ENCODE data around the gene SLC25A33.
A peak's percentile ranks its signal among the peaks of the same experiment; 100 is the strongest.
"Not testable (repeated sequence)": the region's sequence is repeated elsewhere in the genome, so short reads cannot be mapped to it uniquely, and the experiment has no call there.

The SLC25A33 gene

DNA sequence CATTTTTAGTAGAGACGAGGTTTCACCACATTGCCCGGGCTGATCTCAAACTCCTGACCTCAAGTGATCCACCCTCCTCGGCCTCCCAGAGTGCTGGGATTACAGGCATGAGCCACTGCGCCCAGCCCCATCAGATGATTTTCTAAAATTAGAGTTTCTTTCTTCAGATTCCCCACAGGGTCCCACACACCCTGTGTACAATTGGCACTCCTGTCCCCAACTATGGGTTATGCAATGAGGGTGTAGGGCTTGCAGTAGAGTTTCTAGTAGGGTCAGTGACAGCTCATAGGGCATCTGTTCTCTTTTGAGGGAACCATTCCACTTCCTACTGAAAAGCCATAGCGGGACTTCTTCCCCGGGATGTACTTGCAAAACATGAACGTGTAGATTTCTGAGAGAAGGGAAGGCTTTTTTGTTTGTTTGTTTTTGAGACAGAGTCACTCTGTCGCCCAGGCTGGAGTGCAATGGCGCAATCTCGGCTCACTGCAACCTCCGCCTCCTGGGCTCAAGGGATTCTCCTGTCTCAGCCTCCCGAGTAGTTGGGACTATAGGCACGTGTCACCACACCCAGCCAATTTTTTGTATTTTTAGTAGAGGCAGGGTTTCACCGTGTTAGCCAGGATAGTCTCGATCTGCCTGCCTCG is 31.7 kb downstream of the SLC25A33 start:
- H3K4me2 ChIP-seq (ENCODE audit: low read length); H3K9me3 ChIP-seq (replicated peaks; ENCODE audit: low read length); H3K9ac ChIP-seq (ENCODE audit: low read depth, low read length); H3K36me3 ChIP-seq (ENCODE audit: insufficient read depth, low read length); H3K4me3 ChIP-seq (ENCODE audit: low read length); H3K4me1 ChIP-seq (ENCODE audit: control insufficient read depth, insufficient read depth, low read length); H3K27me3 ChIP-seq (ENCODE audit: control insufficient read depth, insufficient read depth, low read length): not testable (repeated sequence)

DNA sequence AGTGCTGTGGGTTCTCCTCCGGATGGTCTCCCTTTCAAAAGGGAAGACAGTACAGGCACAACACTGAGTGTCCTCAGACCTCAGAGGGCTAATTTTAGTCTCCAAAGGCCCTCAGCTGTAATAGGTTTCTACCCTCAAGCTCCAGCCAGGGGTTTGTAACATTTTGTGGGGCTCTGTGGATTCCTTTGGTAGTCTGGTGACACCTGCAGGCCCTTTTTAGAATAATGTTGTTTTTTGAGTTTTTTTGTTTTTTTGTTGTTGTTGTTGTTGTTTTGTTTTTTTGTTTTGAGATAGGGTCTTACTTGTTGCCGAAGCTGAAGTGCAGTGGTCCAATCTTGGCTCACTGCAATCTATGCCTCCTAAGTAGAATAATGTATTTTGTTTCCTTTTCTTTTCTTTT is 34.5 kb downstream of the SLC25A33 start:
- Histone ChIP-seq H3K9ac (ENCODE audit: low read depth, low read length) (no peak overlapping the region), H3K27me3 (ENCODE audit: control insufficient read depth, insufficient read depth, low read length) (no peaks in the 10 kb centered on the region), H3K36me3 (ENCODE audit: insufficient read depth, low read length) (peaks cover 5% of the 10 kb centered on the region), H3K4me1 (ENCODE audit: control insufficient read depth, insufficient read depth, low read length) (no peaks in the 10 kb centered on the region), H3K4me2 (ENCODE audit: low read length) (no peak overlapping the region), H3K9me3 (replicated peaks; ENCODE audit: low read length) (no peaks in the 10 kb centered on the region), H3K4me3 (ENCODE audit: low read length) (no peak overlapping the region)

DNA sequence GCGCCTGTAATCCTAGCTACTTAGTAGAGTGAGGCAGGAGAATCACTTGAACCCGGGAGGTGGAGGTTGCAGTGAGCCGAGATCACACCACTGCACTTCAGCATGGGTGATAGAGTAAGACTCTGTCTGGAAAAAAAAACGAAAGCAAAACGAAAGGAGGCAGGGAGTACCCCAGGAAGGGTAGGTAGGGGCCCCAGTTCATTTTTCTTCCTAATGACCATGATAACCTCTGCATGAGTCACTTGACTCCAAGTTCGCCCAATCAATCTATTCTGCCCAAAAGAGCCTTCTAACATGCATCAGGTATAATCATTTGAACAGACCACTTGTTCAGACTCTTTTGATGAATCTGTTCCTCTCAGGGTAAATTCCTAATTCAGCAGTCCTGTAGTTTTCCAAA is 36.2 kb downstream of the SLC25A33 start:
- Histone ChIP-seq H3K4me3 (ENCODE audit: low read length) (no peak overlapping the region), H3K4me1 (ENCODE audit: control insufficient read depth, insufficient read depth, low read length) (no peaks in the 10 kb centered on the region), H3K9me3 (replicated peaks; ENCODE audit: low read length) (no peaks in the 10 kb centered on the region), H3K27me3 (ENCODE audit: control insufficient read depth, insufficient read depth, low read length) (no peaks in the 10 kb centered on the region), H3K9ac (ENCODE audit: low read depth, low read length) (no peak overlapping the region), H3K4me2 (ENCODE audit: low read length) (no peak overlapping the region), H3K36me3 (ENCODE audit: insufficient read depth, low read length) (peaks cover 5% of the 10 kb centered on the region)

GRCh38 chr1:9576903-9577302 is 37.6 kb downstream of the SLC25A33 start:
- H3K27me3 ChIP-seq (ENCODE audit: control insufficient read depth, insufficient read depth, low read length), result no peaks in the 10 kb centered on the region
- H3K4me3 ChIP-seq (ENCODE audit: low read length), result no peak overlapping the region
- no peaks in the 10 kb centered on the region for H3K9me3 ChIP-seq (replicated peaks; ENCODE audit: low read length)
- H3K4me1 ChIP-seq (ENCODE audit: control insufficient read depth, insufficient read depth, low read length), result no peaks in the 10 kb centered on the region
- no peak overlapping the region for H3K4me2 ChIP-seq (ENCODE audit: low read length)
- peaks cover 5% of the 10 kb centered on the region for H3K36me3 ChIP-seq (ENCODE audit: insufficient read depth, low read length)
- H3K9ac ChIP-seq (ENCODE audit: low read depth, low read length), result no peak overlapping the region

GRCh38 chr1:9577423-9577822 is 38.2 kb downstream of the SLC25A33 start:
- no peak overlapping the region for H3K9ac ChIP-seq (ENCODE audit: low read depth, low read length)
- no peaks in the 10 kb centered on the region for H3K27me3 ChIP-seq (ENCODE audit: control insufficient read depth, insufficient read depth, low read length)
- H3K9me3 ChIP-seq (replicated peaks; ENCODE audit: low read length), result no peaks in the 10 kb centered on the region
- H3K4me3 ChIP-seq (ENCODE audit: low read length), result no peak overlapping the region
- H3K4me2 ChIP-seq (ENCODE audit: low read length), result no peak overlapping the region
- peaks cover 9% of the 10 kb centered on the region for H3K36me3 ChIP-seq (ENCODE audit: insufficient read depth, low read length)
- no peaks in the 10 kb centered on the region for H3K4me1 ChIP-seq (ENCODE audit: control insufficient read depth, insufficient read depth, low read length)

DNA sequence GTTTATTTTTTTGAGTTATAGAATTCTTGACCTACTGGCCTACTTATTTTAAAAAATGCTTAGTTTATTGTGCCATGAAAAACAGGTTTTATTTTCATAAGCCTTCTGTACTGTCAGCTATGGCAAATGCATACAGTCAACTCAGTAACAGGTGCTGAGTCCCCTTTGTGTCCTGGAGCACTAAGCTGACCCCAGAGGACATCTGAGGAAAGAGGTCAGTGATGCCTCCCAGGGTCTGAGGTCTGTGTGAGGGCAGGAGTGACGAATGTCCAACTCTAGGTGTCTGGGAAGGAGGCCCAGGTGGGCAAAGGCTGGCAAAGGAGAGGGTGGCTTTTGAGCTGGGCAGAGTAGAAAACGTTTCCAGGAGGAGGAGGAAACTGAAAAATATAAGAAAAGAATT is 41.7 kb downstream of the SLC25A33 start:
- no peaks in the 10 kb centered on the region for H3K27me3 ChIP-seq (ENCODE audit: control insufficient read depth, insufficient read depth, low read length)
- peaks cover 9% of the 10 kb centered on the region for H3K36me3 ChIP-seq (ENCODE audit: insufficient read depth, low read length)
- no peak overlapping the region for H3K4me2 ChIP-seq (ENCODE audit: low read length)
- H3K9me3 ChIP-seq (replicated peaks; ENCODE audit: low read length), result no peaks in the 10 kb centered on the region
- H3K9ac ChIP-seq (ENCODE audit: low read depth, low read length), result no peak overlapping the region
- H3K4me3 ChIP-seq (ENCODE audit: low read length), result no peak overlapping the region
- H3K4me1 ChIP-seq (ENCODE audit: control insufficient read depth, insufficient read depth, low read length), result no peaks in the 10 kb centered on the region

GRCh38 chr1:9586147-9586766 is 47.0 kb downstream of the SLC25A33 start:
- no peak overlapping the region for H3K4me3 ChIP-seq (ENCODE audit: low read length)
- H3K4me2 ChIP-seq (ENCODE audit: low read length), result no peak overlapping the region
- H3K27me3 ChIP-seq (ENCODE audit: control insufficient read depth, insufficient read depth, low read length), result no peaks in the 10 kb centered on the region
- H3K9ac ChIP-seq (ENCODE audit: low read depth, low read length), result no peak overlapping the region
- H3K9me3 ChIP-seq (replicated peaks; ENCODE audit: low read length), result no peaks in the 10 kb centered on the region
- H3K4me1 ChIP-seq (ENCODE audit: control insufficient read depth, insufficient read depth, low read length), result peaks cover 23% of the 10 kb centered on the region
- peaks cover 4% of the 10 kb centered on the region for H3K36me3 ChIP-seq (ENCODE audit: insufficient read depth, low read length)

DNA sequence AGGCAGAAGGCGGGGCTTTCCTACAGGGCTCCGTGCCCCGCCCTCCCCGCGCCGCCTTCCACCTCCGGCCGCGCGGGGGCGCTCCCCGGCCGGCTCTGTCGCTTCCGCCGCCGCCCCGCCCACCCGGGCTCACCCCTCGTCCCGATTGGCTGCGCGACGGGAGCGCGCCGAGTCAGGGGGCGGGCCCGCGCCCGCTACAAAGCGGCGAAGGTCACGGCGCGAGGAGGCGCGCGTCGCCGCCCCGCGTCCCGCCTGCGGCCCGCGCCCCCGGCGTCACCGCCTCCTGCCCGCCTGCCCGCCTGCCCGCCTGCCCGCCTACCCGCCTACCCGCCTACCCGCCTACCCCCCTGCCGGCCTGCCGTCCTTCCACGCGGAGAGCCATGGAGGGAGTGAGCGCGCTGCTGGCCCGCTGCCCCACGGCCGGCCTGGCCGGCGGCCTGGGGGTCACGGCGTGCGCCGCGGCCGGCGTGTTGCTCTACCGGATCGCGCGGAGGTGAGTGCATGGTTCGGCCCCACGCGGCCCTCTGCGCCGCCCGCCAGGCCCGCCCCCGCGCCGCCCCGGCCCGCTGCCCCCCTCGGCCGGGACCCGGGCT is 49.4 kb downstream of the SLC25A33 start, which contains the start of gene TMEM201:
TMEM201 (plus strand) TSS at position 361 of the 593 bp plus-strand sequence; CDS start at position 381, 20 bp downstream.
- H3K4me2 ChIP-seq (ENCODE audit: low read length), result peak within 1 kb of the TSS; percentile 95
- H3K36me3 ChIP-seq (ENCODE audit: insufficient read depth, low read length), result no peaks in the 10 kb centered on the region
- peaks cover 47% of the 10 kb centered on the region for H3K4me1 ChIP-seq (ENCODE audit: control insufficient read depth, insufficient read depth, low read length)
- no peaks in the 10 kb centered on the region for H3K27me3 ChIP-seq (ENCODE audit: control insufficient read depth, insufficient read depth, low read length)
- H3K9me3 ChIP-seq (replicated peaks; ENCODE audit: low read length), result no peaks in the 10 kb centered on the region
- H3K9ac ChIP-seq (ENCODE audit: low read depth, low read length), result peak within 1 kb of the TSS; percentile 78
- H3K4me3 ChIP-seq (ENCODE audit: low read length), result peak within 1 kb of the TSS; percentile 77

DNA sequence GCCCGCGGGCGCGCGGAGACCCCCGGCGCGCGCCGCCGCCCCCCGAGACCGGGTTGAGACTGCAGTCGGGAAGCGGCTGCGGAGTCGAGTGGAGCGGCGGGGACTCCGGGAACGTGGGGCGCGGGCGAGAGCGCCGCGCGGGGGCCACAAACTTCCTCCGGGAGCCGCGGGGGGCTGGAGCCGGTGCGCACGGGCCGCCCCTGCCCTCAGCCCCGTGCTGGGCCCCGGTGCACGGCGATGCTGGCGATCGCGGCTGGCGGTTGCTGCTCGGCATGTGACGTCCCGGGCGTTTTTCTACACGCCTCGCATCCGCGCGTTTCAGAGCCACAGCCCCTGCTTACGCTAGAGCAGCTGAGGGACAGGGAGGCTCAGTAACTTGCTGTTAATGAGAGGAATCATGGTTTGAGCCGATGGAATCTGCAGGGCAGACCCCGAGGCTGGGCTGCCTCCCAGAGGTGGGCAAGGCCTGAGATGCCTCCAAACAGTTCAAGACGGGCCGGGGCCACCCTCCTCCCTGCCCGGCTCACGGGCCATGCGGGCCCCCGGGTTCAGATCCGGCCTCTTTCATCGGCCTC is 50.0 kb downstream of the SLC25A33 start:
- Histone ChIP-seq H3K27me3 (ENCODE audit: control insufficient read depth, insufficient read depth, low read length) (no peaks in the 10 kb centered on the region), H3K4me1 (ENCODE audit: control insufficient read depth, insufficient read depth, low read length) (peaks cover 48% of the 10 kb centered on the region), H3K4me3 (ENCODE audit: low read length) (peak overlapping the region; percentile 77), H3K9ac (ENCODE audit: low read depth, low read length) (peak overlapping the region; percentile 78), H3K4me2 (ENCODE audit: low read length) (peak overlapping the region; percentile 95), H3K9me3 (replicated peaks; ENCODE audit: low read length) (no peaks in the 10 kb centered on the region), H3K36me3 (ENCODE audit: insufficient read depth, low read length) (no peaks in the 10 kb centered on the region)

- Histone ChIP-seq H3K4me2 (ENCODE audit: low read length) (peak overlapping the region; percentile 95), H3K36me3 (ENCODE audit: insufficient read depth, low read length) (no peaks in the 10 kb centered on the region), H3K9ac (ENCODE audit: low read depth, low read length) (peak overlapping the region; percentile 78), H3K4me1 (ENCODE audit: control insufficient read depth, insufficient read depth, low read length) (peaks cover 48% of the 10 kb centered on the region), H3K9me3 (replicated peaks; ENCODE audit: low read length) (no peaks in the 10 kb centered on the region), H3K4me3 (ENCODE audit: low read length) (peak overlapping the region; percentile 77), H3K27me3 (ENCODE audit: control insufficient read depth, insufficient read depth, low read length) (no peaks in the 10 kb centered on the region)
Measured at GRCh38 chr1:9589719-9590157, 50.5 kb downstream of the SLC25A33 start.

DNA sequence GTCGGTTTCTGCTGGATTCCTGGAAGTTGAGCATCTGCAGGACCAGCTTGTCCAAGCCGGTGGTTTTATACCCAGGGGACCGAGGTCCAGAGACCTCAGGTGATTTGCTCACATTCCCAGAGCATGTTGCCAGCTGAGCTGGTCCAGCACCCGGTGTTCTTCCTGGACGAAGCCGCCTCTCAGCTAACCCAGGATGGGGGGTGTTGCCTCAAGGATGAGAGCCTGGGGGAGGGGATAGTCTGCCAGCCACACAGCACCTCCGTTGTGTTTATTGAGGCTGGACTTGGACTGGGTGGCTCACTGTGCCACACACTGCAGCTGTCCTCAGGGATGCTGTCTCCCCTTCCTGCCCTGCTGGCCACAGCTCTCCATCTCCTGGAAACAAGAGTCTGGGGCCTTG is 50.9 kb downstream of the SLC25A33 start:
- Histone ChIP-seq H3K4me2 (ENCODE audit: low read length) (peak overlapping the region; percentile 95), H3K4me3 (ENCODE audit: low read length) (peak overlapping the region; percentile 77), H3K9ac (ENCODE audit: low read depth, low read length) (no peak overlapping the region)

More for the DNA sequence above, 50.9 kb downstream of the SLC25A33 start:
- Histone ChIP-seq H3K27me3 (ENCODE audit: control insufficient read depth, insufficient read depth, low read length) (no peaks in the 10 kb centered on the region), H3K36me3 (ENCODE audit: insufficient read depth, low read length) (no peaks in the 10 kb centered on the region), H3K4me1 (ENCODE audit: control insufficient read depth, insufficient read depth, low read length) (peaks cover 48% of the 10 kb centered on the region), H3K9me3 (replicated peaks; ENCODE audit: low read length) (no peaks in the 10 kb centered on the region)
